Left renal pelvis (tissue), 4 donors: ENCODE data around the gene PRKCZ. TPM values are rescaled to one million over a fixed set of nuclear protein-coding genes. Genes with fewer than 3 reads are reported as not detected.
"Not testable (repeated sequence)": the region's sequence is repeated elsewhere in the genome, so short reads cannot be mapped to it uniquely, and the experiment has no call there.

Experiments
- DNase-seq, 4 donors: peaks; one replicate each; pipeline ENCODE4 v3.0.0-alpha.2; 2013; ENCODE audit warnings: low read depth in 4 of 4, low spot score in 3 of 4
- polyA plus RNA-seq, 4 donors: library from polyadenylated mRNA; unstranded; fragments of 120-200 nt; gene quantifications; one replicate each; pipeline ENCODE4 v1.2.1, GENCODE V29; 2013; ENCODE audit not compliant: insufficient read length in 4 of 4

Gene PRKCZ
- polyA plus RNA-seq, 4 donors = 7.2 to 35.9 (median 32.7) TPM

DNA sequence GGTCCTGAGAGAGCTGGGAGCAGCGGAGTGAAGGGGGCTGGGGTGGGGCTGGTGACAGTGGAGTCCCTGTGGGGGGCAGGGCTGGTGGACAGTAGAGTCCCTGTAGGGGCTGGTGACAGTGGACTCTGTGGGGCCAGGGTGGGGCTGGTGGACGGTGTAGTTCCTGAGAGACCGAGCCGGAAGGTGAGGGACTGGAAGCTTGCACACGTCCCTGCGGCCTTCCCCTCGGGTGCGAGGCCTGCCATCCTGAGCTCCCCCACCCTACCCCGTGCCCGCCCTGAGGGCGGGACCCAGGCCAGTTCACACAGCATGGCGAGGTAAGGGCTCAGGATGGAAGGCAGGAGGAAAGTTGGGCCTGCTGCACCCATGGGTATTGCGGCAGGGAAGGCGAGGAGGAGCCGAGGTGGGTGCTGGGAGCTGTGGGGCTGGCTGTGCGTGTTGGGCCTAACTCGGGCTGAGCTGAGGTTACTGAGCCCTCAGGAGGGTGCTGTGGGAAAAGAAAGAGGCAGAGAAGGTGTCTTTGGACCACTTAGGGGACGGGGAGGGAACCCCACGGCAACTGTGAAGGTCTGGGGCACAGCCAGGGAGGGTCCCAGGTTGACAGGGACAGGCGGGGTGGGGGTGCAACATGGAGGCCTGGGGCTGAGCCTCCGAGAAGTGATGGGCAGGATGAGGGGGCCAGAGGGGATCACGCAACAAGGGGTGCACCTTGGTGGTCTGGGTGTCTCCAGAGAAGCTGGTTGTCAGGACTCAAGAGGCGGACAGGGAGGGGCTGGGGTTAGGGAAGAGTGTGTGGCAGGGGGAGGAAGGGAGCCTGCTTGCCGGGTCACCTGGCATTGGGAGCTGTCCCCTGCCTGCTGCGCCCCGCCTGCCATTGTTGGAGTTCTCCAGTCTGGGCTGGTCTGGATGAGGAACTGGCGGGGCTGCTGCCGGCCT lies 60.8 kb downstream of the PRKCZ start:
- no peak for DNase-seq

- no peak for DNase-seq
These were observed 61.4 kb downstream of the PRKCZ start for GRCh38 chr1:2111674-2112035.

- no peak for DNase-seq
These were observed 62.1 kb downstream of the PRKCZ start for GRCh38 chr1:2112280-2112701.

GRCh38 chr1:2113620-2114135 lies 63.5 kb downstream of the PRKCZ start:
- no peak for DNase-seq

- DNase-seq = not testable (repeated sequence)
These were observed 64.4 kb downstream of the PRKCZ start for GRCh38 chr1:2114635-2115007.

DNA sequence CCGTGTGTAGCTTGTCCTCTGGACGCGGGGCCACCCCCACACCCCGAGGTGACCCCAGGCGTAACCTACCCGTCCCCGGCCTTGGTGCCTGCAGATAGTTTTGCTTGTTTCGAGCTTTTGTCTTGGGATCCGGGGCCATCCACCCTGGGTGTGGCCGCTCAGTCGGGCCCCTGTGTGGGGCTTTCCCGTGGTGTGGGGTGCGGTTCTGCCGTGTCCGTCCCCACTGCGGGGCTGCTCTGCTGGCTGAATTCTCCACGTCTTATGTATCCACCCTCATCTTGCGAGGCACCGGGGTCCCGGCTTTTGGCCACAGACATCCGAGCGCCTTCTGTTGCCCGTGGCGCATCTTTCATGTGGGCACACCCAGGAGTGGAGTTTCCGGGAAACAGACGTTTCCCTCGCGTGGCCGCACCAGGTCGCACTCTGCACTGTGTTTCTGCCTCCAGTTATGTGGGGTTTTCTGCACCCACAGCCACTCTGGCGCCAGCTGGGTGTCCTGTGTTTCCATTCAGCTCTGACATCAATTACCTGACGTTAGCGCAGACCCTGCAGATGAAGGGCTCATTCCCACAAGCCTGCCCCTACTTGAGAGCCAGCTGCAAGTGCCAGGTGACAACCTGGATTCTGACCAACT lies 64.9 kb downstream of the PRKCZ start:
- DNase-seq = no peak

DNA sequence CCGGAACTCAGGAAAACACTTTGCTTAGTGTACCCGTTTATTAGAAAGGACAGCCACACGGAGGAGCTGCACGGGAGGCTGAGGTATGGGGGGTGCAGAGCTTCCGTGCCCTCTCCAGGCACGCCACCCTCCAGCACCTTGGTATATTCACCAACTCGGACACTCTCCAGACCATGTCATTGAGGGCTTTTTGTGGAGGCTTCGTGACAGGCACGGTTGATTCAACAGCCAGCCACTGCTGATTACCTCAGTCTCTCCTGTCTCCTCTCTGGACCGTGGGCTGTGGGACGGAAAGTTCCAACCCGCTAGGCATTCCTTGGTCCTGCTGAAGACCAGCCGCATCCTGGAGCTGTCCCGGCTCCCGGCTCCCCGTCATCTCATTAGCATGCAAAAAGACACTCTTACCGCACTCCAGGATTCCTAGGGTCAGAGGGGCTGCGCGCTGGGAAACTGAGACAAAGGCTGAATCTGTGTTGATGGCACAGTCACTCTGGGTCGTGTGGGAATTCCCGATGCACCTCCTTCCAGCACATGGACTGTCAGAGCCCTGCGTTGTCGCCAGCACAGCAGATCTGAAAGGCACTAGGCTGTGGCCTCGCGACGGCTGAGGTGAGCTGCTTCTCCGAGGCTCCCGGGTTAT lies 65.6 kb downstream of the PRKCZ start:
- DNase-seq = no peak

GRCh38 chr1:2119886-2120285 lies 69.7 kb downstream of the PRKCZ start:
- no peak for DNase-seq

GRCh38 chr1:2121101-2121691 lies 71.0 kb downstream of the PRKCZ start:
- no peak for DNase-seq

DNA sequence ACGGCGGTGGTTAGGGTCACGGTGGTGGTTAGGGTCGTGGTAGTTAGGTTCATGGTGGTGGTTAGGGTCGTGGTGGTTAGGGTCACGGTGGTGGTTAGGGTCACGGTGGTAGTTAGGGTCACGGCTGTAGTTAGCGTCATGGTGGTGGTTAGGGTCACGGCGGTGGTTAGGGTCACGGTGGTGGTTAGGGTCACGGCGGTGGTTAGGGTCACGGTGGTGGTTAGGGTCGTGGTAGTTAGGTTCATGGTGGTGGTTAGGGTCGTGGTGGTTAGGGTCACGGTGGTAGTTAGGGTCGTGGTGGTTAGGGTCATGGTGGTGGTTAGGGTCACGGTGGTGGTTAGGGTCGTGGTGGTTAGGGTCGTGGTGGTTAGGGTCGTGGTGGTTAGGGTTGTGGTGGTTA lies 71.6 kb downstream of the PRKCZ start:
- not testable (repeated sequence) for DNase-seq

DNA sequence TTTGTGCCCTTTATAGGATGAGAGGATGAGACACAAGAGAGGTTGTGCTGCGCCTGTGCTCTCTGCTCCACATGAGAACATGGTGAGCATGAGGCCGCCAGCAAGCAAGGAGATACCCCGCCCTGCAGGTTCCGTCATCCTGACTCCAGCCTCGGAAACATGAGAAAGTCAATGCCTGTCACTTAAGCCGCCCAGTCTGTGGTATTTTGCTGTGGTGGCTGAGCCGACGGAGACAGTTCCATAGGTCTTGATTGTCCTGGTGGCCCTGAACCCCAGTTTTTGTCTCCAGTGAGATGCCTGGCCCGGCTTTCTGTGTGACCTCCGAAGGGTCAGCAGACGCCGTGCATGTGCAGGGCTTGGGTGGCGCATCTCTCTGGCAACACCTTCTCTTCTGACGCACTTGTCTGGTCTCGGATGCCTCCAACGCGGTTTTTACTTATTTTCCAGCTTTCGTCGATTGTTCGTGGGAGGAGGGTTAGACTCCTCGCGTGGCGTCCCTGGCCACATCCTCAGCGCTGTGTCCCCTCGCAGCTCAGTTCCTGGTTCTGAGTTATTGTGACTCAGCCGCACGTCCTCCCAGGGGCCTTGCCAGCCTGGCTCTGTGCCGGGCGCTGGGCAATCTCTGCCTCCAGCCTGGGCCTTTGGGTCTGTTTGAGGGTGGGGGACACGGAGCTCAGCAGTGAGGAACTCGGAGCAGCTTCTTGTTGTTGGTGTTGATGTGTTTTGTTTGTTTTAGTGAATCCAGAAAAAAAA lies 74.4 kb downstream of the PRKCZ start:
- no peak for DNase-seq

DNA sequence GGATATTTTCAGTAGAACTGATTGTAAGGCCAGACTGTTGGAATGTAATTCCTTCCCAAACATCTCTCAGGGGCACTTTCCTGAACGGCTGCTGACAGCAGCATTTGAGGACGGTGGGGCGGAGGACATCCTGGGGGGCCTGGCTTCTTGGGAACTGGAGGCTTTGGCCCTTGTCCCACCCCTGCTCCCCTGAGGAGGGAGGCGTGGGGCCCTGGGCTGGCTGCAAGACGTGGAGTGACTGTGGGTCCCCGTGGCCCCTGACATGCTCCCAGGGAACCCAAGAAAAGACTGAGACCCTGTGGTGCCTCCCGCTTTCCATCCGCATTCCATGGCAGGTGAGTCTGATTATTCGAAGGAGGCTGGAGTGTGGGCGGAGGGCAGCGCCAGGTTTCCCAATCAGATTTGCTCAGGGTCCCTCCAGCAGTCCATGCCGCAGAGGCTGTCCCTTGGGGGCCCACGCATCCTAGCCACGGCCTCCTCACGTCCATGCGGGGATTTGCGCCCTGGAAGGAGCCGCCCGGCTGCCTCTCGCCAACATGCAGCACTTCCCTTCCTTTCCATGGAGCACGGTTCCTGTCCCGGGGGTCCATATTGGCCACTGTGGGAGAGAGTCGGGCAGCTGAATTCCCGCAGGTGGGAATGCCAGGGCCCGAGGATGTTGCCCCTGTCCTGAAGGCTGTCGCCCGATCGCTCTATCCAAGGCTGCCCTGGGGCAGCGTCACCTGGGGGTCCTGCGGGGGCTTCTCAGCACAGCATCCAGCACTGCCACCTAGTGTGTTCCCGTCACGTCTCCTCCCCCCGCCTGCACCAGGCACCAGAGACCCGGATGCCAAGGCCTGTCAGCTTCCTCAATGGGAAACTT lies 75.4 kb downstream of the PRKCZ start:
- no peak for DNase-seq

DNA sequence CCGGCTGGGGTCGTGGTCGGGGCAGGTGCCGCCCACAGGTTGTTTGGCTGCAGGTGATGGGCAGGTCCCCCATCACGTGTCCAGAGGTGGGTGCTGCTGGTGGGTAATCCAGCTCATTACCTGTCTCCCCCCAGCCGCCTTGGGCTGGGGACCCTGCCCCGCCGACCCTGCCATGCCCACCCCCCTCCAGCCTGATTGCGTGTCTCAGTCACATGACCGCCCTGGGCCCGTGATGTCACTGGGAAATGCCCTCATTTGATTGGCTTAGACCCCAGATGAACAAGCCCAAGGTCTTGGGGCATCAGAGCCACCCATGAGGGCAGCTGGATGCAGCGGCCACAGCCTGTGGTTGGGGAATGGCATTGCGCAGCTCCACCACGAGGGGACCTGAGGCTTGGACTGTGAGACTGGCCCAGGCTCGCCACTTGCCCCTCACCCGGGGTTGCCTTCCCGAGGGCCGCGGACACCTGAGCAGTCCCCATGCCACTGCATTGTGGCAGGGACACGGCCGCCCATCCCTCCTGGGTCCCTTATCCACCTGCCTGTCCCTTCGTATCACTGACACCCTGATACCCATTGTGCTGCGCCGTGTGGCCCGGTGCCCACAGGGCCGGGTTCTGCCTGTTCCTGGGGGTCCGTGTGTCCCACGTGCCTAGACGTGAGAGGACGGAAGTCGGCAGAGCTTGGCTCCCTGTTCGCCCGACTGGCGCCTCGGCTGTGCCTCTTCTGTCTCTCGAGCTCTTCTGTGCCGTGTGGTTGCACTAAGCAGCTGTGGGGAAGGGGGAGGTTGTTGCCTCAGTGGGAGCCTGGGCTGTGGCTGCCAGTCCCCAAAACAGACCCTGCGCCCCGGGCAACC lies 76.3 kb downstream of the PRKCZ start:
- no peak for DNase-seq

DNA sequence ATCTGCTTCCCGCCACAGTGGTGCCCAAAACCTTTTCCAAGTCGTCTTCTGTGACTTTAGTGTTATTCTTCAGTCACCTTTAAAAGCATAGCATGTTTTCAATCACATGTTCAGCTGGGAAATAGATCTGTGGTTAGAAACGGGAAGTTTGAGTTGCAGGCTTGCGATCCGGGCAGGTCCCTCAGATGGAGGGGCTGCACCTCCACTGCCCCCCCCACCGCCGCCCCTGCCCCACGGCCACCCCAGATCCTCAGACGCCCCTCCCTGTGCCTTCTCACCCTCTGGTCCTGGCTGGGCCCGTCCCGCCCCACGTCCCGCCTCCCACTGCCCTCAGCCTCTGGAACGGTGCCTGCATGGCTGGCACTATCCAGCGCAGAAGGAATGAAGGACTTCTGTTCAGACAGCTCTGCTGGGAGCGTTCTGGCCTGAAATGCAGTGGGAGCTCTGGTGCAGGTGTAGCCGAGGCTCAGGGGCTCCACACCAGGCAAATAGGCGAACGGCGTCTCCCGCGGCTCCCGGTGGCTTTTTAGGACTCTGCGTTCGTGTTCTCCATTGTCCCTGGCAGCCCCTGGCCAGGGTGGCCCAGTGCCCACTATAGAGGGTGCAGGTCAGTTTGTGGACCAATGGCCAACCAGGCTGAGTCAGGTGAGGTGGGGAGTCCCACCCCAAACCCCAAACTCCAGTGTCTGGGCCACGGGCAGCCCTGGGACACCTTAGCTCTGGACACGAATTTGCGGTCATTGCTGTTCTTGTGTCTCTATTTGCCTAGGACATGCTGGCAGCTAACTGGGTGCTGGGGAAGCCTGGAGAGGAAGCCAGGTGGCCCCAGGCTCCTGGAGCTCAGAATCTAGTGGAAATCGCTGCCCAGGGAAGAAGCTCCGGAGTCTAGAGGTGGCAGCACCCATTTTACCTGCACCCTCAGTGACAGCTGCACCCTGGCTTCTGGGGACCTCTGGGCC lies 77.3 kb downstream of the PRKCZ start:
- DNase-seq = no peak

DNA sequence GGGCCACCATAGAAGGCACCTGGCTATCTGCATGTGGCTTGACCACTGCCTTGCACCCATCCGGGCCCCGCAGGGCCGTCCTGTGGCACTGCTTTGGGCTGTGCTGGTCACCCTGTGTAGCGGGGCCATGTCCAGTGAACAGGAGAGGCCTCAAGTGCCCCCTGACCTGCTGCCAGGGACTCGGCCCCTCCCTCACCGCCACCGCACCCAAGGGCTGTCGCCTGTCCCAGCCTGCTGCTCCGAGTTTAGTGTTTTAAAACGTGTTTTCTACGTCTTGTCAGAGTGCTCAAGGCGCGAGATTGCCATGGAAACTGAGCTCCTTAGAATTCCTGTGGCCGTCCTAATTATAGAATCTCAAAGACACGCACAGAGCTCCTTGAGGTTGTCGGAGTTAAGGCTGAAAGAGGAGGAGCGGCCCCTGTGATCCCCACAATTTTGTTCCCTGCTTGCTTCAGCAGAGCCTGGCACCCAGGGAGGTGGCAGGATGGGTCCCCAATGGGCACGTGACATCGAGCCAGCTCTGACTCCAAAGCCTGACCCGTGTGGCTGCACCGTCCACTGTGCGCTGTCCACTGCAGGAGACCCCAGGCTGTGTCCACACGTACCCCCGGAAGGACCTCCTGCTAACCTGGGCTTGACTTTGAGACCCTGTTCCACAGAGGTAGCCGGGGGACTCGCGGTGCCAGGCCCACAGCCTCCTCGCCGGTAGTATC lies 78.1 kb downstream of the PRKCZ start:
- no peak for DNase-seq

DNA sequence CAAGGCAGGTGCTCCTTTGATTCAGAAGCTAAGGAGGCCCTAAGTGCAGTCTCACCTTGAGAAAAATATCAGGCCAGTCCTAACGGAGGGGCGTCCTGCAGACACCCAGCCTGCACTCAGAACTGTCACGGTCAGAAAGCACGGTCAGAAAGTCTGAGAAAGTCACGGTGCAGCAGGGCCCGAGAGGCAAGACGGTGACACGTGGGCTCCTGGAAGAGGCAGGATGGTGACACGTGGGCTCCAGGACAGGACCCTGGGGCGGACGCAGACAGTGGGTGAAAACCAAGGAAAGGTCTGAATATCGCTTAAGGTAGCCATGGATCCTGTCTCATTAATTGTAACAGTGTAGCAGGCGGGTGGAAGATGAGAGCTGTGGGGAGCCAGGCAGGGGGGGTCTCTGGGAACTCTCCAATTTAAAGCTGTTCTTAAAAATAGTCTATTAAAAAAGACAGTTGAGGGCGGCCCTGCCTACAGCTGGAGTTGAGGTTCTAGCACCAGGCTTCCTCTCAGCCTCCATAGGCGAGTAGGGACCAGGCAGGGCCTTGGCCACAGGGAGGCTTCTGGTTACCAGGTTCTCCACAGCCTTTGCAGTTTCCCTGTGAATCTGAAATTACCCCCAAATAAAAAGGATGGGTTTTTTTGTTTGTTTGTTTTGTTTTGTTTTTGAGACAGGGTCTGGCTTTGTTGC lies 79.2 kb downstream of the PRKCZ start:
- DNase-seq = no peak
